HG03354 (cell line): ENCODE measurements around the gene GPR158.

Experiments used
- ATAC-seq: cut with Tn5 transposase; IDR thresholded peaks from one replicate; pipeline ENCODE4 v1.9.1; 2021; ENCODE audit warnings: mild to moderate bottlenecking; ENCODE audit not compliant: unreplicated experiment, poor library complexity, severe bottlenecking

GPR158 gene

DNA sequence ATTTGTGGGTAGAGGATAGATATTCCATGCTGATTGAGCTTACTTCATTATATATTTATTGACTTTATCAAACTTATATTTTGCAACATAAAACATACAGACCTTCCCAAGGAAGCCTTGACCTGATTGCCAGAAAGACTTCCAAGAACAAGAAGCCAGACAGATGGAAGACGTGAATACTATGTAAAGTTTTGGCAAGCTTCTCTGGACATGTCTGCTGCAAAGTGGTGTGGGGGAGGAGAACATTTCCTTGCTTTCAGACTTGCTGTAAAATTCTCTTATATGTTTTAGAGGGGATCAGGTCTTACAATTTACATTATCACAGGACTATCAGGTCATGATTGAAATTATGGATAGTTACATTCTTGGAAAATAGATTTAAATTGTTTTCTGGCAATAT is 23.4 kb downstream of the GPR158 start:
- no peak for ATAC-seq

DNA sequence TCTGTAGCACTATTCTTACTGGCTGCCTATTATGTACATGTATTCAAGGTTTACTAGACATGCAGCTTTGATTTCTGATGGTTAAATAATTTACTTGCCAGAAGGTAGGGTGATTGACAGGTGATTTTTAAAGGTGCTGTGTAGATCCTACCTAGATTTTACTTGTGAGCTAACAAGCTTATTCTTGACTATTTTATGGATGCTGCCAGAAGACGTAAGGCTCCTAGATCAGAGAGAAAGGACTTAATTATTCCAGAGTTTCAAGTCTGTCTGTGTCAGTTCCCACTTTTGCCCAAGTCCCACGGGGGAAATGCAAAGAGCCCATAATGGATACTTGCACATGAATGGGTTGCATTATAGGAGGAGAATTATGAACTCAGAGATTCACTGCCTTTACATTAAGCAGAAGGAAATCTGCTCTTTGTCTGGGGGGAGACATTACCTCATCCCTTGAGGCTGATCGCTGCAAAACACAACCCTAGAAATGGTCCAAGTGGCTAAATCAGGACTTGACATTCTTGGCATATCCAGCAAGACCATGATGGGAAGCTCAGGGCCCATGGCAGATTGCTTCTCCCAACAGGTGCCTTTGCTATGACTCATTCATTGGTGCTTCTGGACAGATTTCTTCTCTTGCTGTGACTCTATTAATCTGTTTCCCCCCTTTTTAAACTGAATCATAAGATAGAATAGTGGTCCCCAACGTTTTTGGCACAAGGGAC is 32.1 kb downstream of the GPR158 start:
- ATAC-seq = no peak

DNA sequence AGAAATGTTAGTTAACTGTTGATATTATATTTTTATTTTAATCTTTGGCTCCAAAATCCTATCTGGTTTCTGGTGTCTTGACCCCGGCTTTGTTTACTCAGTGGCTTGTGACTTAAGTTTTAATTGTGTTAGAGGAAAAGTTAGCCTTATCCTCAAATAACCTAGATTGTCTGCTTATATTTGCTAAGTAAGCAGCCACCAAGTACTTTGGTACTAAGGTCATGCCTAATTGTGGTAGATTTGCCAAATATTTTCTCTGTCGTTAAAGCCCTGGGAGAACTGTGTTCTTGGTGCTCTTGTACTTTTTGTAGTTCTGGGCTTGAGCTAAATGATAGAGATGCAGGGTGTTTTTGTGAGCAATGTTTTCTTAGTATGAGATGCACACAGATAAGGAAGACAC is 34.8 kb downstream of the GPR158 start:
- ATAC-seq = no peak

DNA sequence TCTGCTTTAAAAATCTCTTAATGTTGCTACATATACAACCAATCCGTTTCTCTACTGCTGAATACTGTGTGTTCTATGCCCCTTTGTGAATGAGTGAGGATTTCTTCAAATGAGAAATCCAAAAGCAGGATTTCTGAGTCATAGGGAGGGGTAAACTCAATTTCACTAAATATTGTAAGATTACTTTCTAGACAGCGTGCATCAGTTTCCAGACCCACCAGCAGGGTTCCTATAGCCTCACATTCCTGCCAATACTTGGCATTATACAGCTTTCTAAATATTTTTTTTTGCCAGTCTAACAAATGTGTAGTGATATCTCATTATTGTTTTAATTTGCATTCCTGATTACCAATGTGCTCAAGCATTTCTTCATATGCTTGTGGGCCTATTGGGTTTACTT is 35.5 kb downstream of the GPR158 start:
- no peak for ATAC-seq

DNA sequence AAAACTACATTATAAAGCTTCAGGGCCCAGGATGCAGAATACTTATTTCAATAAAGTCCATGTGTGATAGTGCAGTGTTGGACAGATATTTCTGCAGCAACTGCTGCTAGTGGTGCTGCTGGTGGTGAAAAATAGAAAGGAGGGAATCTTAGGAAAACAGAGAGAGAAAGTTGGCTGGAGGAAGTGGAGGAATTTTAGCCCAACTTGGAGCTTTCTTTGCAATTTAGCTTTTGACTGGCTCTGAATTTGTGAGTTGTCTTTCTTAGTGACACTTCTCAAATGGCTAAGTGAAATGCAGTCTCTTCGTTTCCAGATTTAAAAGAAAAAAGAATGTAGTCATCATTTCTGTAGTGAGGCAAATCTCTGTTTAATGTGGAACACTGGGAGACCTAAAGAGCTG is 45.4 kb downstream of the GPR158 start:
- no peak for ATAC-seq

DNA sequence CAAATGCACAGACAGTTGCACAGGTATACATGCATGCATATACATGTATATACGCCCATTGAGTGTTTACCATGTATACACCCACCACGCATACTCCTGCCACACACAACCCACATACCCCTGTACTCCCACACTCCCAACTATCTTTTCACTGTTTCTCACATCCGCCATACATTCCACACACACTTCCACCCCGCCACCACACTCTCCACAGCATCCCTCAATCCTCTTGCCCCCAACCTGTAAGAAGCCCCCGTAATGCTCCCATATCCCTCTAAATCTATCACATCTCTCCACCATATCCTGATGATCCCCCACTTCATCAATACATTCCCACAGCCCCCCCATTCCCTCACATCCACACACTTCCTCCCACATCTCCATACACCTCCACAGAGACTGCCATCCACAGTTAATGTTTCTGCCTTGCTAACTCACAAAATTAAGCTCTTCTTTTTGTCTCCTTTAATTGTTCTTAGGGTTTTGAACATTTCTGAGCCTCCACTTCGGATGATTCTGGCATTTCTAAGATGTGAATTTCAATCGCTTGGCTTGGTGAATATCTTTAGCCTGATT is 47.4 kb downstream of the GPR158 start:
- no peak for ATAC-seq

DNA sequence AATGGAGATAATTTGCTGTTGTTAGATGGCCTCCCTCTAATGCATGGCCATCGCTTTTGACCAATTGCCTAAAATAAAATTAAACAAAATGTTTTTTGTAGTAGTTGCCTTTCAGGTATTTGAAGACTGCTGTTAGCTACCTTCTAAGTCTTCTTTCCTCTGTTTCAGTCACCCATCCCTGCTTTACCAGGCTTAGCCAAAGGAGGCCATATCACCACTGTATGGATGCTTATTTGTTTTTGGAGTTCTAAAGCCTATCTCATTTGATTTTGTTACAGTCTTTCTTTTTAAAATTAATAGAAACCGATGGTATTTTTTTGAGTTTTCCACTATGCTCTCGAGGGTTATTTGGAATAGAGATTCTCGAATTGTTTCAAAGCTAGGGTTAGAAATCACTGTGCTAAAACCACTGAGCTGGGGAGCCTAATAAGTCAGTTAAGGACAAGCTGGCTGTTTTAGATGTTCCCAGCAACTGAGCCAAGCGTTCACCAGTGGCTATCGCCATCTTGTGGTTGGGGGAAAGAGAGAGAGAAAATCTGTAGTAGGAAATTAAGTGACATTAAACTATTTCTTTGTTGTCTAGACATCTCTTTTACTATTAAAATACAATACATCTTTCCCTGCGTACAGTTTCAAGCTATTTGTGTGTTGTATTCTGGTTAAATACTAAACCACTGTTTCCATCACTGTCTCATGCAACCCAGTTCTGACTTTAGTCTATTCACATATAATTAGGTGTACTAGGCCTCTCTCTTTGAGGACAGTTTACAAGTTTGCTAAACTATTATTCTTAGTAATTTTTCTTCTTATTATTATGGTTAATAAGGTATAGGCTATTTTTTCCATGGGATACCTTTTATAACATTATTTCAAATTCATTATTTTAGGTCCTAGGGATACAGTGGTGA is 52.2 kb downstream of the GPR158 start:
- no peak for ATAC-seq

DNA sequence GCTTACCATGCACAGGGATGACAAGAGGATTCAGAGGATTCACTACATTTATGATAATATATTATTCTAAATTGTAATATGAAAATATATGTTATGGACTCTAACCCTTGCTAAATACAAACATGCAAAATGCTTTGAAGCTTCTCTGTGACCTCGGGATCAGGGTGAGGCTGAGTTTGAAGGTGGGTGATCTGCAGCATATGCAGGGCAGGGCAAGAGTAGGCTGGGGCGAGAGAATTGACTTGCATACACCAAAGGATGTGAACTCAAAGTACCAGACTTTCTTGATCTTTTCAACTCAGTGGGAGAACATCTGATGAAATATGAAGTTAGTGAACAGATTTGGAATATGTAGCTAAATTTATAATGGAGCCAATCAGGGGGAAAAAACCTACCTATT is 57.0 kb downstream of the GPR158 start:
- ATAC-seq = no peak

DNA sequence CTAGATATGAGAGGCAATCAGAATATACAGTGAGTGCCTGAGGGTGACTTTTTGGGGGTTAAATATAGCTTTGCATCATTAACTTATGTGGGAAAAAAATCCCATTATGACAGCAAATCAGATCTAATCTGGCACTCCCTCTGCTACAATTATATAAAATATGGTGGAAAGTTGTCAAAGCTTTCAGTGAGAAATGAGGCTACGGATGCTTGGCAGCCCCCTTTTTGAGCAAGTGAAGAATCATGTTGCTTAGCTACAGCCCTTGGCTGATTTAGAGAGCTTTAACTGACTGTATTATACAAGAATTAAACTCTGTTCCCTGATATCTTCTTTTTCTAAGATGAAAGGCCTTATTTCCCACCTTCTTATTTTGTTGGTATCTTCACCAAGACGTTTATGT is 57.4 kb downstream of the GPR158 start:
- no peak for ATAC-seq

DNA sequence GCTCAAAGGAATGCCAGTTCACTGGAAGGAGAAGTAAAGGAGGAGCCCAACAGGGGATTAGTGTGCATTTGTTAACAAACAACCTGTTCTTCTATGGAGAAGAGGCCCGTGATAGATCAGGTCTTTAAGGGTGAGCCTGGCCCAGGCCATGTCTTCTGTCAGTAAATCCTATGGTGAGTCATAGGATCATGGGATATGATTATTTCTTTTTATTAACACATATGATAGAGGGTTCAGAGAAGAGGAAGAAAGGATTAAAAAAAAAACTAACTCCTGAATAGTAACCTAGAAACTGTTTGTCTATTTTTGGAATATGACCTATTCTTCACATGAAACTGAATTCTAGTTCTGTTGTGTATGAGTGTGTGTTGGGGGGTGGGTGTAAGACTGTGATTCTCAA is 70.4 kb downstream of the GPR158 start:
- no peak for ATAC-seq

DNA sequence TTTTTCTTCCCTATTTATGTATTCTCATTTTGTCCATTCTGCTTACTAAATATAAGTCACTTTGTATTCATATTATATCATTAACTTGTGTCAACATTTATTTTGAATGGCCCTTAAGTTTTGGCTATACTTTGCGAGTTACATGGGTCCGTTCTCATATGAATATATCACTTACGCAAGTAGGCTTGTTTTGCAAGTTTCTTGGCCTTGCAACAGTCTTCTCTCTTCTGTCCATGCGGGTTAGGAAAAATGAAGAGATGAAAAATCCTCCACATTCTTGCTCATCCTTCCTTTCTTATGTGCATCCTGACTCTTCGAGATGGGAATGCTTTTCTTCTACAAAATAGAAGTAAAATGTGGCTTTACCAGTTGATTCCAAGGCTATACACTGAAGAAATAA is 82.8 kb downstream of the GPR158 start:
- no peak for ATAC-seq

DNA sequence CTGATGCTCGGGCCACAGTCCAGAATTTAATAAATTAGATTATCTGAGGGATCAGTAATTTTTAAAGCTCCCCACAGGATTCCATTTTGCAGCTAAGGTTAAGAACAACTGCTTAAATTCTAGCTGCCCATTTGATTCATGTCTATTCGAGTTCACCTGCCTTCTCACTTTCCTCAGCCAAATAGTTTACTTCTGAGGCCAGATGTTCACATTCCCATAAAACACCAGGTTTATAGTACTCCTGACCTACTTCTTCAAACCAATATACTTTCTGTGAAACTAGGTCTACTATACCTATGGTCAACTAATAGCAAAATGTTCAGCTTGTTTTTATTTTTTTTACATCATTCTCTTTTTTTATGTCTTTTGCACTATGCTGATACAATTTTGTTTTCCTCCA is 86.3 kb downstream of the GPR158 start:
- no peak for ATAC-seq

DNA sequence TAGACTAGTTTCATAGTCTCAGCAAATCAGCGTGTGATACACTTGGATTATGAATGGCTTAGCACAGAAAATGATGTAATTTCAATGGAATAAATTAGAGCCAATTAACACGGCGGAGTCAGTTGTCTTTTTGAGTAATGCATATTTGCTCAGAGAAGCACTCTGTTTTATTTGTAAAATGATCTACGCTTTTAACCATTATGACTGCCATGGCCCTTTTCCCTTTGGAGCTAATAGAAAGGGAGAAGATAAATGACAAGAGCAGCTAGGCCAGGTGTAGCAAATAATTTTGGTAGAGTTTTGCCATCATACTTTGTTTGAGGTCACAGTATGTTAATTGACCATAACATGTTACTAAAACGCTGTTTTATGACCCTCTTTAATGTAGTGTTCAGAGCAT is 86.8 kb downstream of the GPR158 start:
- no peak for ATAC-seq

DNA sequence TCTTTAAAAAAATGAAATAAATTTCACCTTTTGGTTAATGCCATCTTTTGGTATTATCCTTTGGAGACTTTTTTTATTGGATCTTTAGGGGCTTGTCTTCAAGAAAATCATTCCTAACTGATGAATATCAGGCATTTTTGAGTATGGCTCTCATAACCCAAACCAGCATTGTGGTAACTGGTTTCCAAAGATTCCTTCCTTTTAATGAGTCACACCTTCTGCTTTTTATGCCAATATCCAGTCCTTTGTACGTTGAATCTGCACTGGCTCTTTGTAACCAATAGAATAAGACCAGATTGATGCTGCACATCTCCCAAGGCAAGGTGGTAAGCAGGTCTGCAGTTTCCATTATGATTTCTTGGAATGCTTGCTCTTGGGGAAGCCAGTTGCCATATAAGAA is 89.1 kb downstream of the GPR158 start:
- no peak for ATAC-seq

DNA sequence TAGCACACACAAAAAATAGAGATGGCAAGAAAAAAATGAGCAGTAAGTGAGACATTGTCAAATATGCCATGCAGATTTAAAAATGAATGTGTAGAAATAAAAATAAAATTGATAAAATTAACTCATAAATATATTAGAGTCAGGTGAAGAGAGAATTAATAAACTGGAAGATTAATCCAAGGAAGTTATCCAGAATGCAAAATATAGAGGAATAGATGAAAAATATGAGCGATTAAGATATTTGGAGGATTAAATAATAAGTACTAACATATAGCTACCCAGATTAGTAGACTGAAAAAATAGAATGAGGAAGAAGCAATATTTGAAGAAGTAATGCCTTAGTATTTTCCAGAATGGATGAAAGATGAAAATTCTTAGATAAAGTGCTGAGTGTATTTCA is 103.4 kb downstream of the GPR158 start:
- no peak for ATAC-seq

DNA sequence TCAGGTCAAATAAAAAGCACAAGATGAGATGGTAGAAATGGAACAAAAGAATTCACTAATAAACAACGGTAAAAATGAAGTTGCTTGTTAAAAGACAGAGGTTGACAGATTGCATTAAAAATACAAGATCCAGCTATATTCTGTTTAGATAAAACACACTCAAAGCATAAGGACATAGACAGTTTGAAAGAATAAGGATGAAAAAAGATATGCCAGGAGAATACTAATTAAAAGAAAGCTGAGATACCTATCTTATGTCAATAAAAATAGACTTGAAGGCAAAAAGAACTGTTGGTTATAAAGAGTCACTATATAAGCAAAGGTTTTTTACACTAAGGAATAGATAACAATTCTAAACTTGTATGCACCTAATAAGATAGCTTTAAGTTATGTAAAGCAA is 105.3 kb downstream of the GPR158 start:
- ATAC-seq = no peak

DNA sequence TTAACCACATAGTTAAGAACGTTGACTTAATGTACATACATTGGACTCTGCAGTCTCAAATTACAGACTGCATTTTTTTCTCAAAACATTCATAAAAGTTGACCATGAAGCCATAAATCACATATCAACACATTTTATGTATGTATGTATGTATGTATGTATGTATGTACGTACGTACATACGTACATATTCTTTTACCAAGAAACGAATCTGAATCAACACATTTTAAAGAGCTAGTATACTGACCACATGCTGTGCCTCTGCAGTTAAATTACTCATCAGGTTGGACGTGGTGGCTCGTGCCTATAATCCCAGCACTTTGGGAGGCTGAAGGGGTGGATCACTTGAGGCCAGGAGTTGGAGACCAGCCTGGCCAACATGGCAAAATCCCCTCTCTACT is 105.8 kb downstream of the GPR158 start:
- no peak for ATAC-seq

DNA sequence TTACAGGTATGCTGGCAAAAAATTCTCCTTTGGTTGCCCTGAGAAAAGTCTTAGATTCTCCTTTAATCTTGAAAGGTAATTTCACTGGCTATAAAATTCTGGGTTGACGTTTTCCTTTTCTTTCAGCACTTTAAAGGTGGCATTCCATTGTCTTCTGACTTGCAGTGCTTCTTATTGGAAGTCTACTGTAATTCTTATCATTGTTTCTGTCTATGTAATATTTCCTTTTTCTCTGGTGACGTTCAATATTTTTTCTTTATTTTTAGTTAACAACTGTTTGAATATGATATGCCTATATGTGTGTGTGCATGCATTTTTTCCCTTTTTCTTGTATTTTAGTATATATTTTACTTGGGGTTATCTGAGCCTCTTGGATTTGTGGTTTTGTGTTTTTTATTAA is 111.0 kb downstream of the GPR158 start:
- no peak for ATAC-seq

DNA sequence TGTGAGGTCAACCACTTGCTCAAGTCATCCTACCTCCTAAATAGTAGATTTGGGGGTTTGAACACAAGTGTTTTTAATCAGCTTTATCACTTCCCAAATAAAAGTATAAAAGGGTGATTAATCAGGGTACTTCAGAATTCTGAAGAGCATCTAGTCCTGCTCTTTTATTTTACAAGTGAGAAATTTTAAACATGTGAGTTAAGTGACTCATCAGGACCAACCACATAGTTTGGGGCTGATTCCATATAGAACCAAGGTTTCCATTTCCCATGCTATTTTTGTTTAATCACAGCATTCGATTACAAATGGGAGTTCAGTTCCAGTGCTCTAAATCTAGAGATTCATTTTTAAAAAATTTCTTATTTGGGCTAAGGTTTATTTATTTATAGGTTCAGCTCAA is 113.4 kb downstream of the GPR158 start:
- ATAC-seq = no peak

DNA sequence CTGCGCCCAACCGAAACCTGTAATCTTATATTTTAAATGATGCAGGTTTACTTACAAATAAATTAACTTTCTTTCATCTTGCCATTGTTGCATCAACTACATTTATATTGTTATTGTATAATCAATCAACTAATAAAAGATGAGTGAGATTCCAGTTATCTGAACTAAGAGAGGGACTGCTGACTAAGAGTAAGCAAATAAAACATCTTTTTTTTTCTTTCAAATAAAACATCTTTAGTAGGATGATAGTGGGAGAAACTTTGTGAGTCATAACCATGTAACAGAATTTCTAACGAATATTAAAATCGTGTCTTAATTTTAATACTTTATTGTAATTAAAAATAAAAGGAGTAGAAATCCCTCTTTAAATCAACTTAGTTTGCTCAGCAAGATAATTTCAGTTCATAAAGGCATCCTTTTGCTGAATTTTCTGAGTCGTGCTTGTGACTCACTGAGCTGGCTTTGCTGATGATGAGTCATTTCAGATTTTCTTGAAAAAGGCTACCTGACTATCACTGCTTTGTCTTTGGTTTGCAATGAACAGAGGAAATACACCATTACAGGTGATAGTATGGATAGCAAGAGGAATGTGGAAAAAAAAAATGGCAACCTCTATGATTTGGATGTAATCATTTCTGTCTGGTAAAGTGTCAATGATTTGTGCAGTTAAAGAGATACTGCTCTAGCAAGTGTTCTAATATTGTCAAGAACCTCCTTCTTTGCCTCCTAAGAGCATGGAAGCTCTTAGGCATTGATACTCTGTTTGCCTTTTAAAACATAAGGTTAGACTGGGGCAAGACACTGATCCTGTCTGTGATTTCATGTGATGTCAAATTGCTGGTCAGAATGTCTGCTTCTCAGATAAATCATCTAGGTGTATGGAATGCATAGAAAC is 119.5 kb downstream of the GPR158 start:
- no peak for ATAC-seq
